Tibial nerve (tissue), 4 donors: ENCODE results near the gene CENPQ. TPM values are rescaled to one million over a fixed set of nuclear protein-coding genes. Genes with fewer than 3 reads are reported as not detected.

Experiments used
- DNase-seq, 2 donors: peaks; one replicate each; pipeline ENCODE4 v3.0.0-alpha.2; 2019; ENCODE audit warnings: low spot score in 2 of 2
- H3K27ac ChIP-seq, 4 donors: fragments of 200-600 bp; sonication (generic) in 3 of 4; one replicate each; pipeline ENCODE4 v1.5.1; 2017 to 2019; ENCODE audit warnings: mild to moderate bottlenecking in 1 of 4
- H3K27me3 ChIP-seq, 2 donors: fragments of 200-600 bp; sonication (generic) in 1 of 2; one replicate each; pipeline versions ENCODE4 v1.5.1 to v1.6.0; 2017 to 2019
- H3K36me3 ChIP-seq, 3 donors: fragments of 200-600 bp; sonication (generic); one replicate each; pipeline ENCODE4 v1.5.1; 2018 to 2019
- H3K4me1 ChIP-seq, 4 donors: fragments of 200-600 bp; sonication (generic) in 3 of 4; one replicate each; pipeline ENCODE4 v1.5.1; 2017 to 2019
- H3K4me3 ChIP-seq, 4 donors: fragments of 200-600 bp; sonication (generic) in 3 of 4; one replicate each; pipeline ENCODE4 v1.5.1; 2017 to 2019; ENCODE audit warnings: mild to moderate bottlenecking in 1 of 4, moderate library complexity in 1 of 4
- H3K9me3 ChIP-seq, 4 donors: fragments of 200-600 bp; sonication (generic) in 3 of 4; one replicate each; pipeline ENCODE4 v1.5.1; 2017 to 2019
- EP300 ChIP-seq, 2 donors: sonication (generic); formaldehyde crosslinking; IDR thresholded peaks; one replicate each; pipeline ENCODE4 v1.6.1; 2017; ENCODE audit warnings: antibody characterized with exemption in 2 of 2, mild to moderate bottlenecking in 1 of 2
- POLR2A ChIP-seq, 2 donors: fragments of 450-650 bp; IDR thresholded peaks; one replicate each; pipeline ENCODE4 v1.6.1; 2017; ENCODE audit warnings: antibody characterized with exemption in 2 of 2, mild to moderate bottlenecking in 2 of 2, moderate library complexity in 2 of 2
- WGBS, 2 donors: methylation state at CpG; one replicate each; pipeline ENCODE4 v1.1.5; 2018; 5-methylcytosine and 5-hydroxymethylcytosine counted together
- total RNA-seq, 4 donors: library from RNA; depleted of rRNA; stranded (reverse); fragments of >200 nt; gene quantifications; one replicate each; pipeline ENCODE4 v1.1.0, GENCODE V29; 2016
- TF ChIP-seq, protein P1 (sequence below), 5 experiments: fragments of 200-600 bp in 3 of 5; fragments of 450-650 bp in 2 of 5; sonication (generic) in 3 of 5; IDR thresholded peaks; one replicate each; pipeline ENCODE4 v1.5.1; 2016 to 2019; ENCODE audit warnings: antibody characterized with exemption in 5 of 5, mild to moderate bottlenecking in 3 of 5, moderate library complexity in 2 of 5

CENPQ gene
- total RNA-seq, 4 donors from 2014 or later, result 2.4 to 7.1 (median 4.9) TPM

- no peak overlapping the region for H3K4me3 ChIP-seq
- TF ChIP-seq, protein P1, sequence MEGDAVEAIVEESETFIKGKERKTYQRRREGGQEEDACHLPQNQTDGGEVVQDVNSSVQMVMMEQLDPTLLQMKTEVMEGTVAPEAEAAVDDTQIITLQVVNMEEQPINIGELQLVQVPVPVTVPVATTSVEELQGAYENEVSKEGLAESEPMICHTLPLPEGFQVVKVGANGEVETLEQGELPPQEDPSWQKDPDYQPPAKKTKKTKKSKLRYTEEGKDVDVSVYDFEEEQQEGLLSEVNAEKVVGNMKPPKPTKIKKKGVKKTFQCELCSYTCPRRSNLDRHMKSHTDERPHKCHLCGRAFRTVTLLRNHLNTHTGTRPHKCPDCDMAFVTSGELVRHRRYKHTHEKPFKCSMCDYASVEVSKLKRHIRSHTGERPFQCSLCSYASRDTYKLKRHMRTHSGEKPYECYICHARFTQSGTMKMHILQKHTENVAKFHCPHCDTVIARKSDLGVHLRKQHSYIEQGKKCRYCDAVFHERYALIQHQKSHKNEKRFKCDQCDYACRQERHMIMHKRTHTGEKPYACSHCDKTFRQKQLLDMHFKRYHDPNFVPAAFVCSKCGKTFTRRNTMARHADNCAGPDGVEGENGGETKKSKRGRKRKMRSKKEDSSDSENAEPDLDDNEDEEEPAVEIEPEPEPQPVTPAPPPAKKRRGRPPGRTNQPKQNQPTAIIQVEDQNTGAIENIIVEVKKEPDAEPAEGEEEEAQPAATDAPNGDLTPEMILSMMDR (IDR thresholded peaks at IDR 0.05), result no peak
- TF ChIP-seq POLR2A (IDR thresholded peaks at IDR 0.05), result no peak
- TF ChIP-seq EP300 (IDR thresholded peaks at IDR 0.05), result no peak
- H3K27ac ChIP-seq, result no peak overlapping the region
- H3K36me3 ChIP-seq, result peaks cover 0 to 46% (median 0%) of the 10 kb centered on the region in 3 donors
- no peaks in the 10 kb centered on the region for H3K27me3 ChIP-seq
- 93 to 97% methylated on average over 4 of the region's 4 CpGs for WGBS, 2 donors
- no peaks in the 10 kb centered on the region for H3K4me1 ChIP-seq
- H3K9me3 ChIP-seq, result no peaks in the 10 kb centered on the region
- DNase-seq, result no peak
These were observed 27.5 kb downstream of the CENPQ start for GRCh38 chr6:49490633-49491032.

- H3K4me3 ChIP-seq, result no peak overlapping the region
- DNase-seq, result no peak
- peaks cover 0 to 13% (median 0%) of the 10 kb centered on the region in 3 donors for H3K36me3 ChIP-seq
- no peaks in the 10 kb centered on the region for H3K9me3 ChIP-seq
- TF ChIP-seq EP300 (IDR thresholded peaks at IDR 0.05) (no peak), POLR2A (IDR thresholded peaks at IDR 0.05) (no peak)
- TF ChIP-seq, protein P1 (IDR thresholded peaks at IDR 0.05), result no peak
- H3K27ac ChIP-seq, result no peak overlapping the region
- no peaks in the 10 kb centered on the region for H3K27me3 ChIP-seq
- 66 to 74% methylated on average over 3 of the region's 3 CpGs for WGBS, 2 donors
- no peaks in the 10 kb centered on the region for H3K4me1 ChIP-seq
These were observed 34.1 kb downstream of the CENPQ start for GRCh38 chr6:49497304-49497703.

GRCh38 chr6:49499126-49499525, 36.0 kb downstream of the CENPQ start:
- no peaks in the 10 kb centered on the region for H3K27me3 ChIP-seq
- no peaks in the 10 kb centered on the region for H3K36me3 ChIP-seq
- no peaks in the 10 kb centered on the region for H3K9me3 ChIP-seq
- H3K4me1 ChIP-seq, result no peaks in the 10 kb centered on the region
- no peak overlapping the region for H3K4me3 ChIP-seq
- TF ChIP-seq POLR2A (IDR thresholded peaks at IDR 0.05) (no peak), EP300 (IDR thresholded peaks at IDR 0.05) (no peak)
- TF ChIP-seq, protein P1 (IDR thresholded peaks at IDR 0.05), result no peak
- no peak for DNase-seq
- no peak overlapping the region for H3K27ac ChIP-seq
- WGBS, 2 donors, result 70 to 79% methylated on average over 1 of the region's 1 CpG

GRCh38 chr6:49499623-49500022, 36.5 kb downstream of the CENPQ start, which contains the start of gene GLYATL3:
GLYATL3 (plus strand) TSS chr6:49499923; CDS start chr6:49511991, 12,068 bp downstream.
- no peak within 1 kb of the TSS for H3K4me3 ChIP-seq
- no peak within 1 kb of the TSS for H3K27ac ChIP-seq
- no peaks in the 10 kb centered on the region for H3K27me3 ChIP-seq
- DNase-seq, result no peak
- TF ChIP-seq, protein P1 (IDR thresholded peaks at IDR 0.05), result no peak
- WGBS, 2 donors, result 59 to 62% methylated on average over 2 of the region's 2 CpGs
- no peaks in the 10 kb centered on the region for H3K4me1 ChIP-seq
- no peaks in the 10 kb centered on the region for H3K9me3 ChIP-seq
- H3K36me3 ChIP-seq, result no peaks in the 10 kb centered on the region

GRCh38 chr6:49504666-49505065, 41.5 kb downstream of the CENPQ start:
- H3K27me3 ChIP-seq, result no peaks in the 10 kb centered on the region
- H3K36me3 ChIP-seq, result no peaks in the 10 kb centered on the region

More at GRCh38 chr6:49504666-49505065, 41.5 kb downstream of the CENPQ start:
- Histone ChIP-seq H3K9me3 (no peaks in the 10 kb centered on the region), H3K4me3 (no peak overlapping the region), H3K27ac (no peak overlapping the region), H3K4me1 (no peaks in the 10 kb centered on the region)
- 89 to 93% methylated on average over 5 of the region's 5 CpGs for WGBS, 2 donors
- no peak for DNase-seq
- TF ChIP-seq POLR2A (IDR thresholded peaks at IDR 0.05) (no peak), EP300 (IDR thresholded peaks at IDR 0.05) (no peak)
- TF ChIP-seq, protein P1 (IDR thresholded peaks at IDR 0.05), result no peak
